ENCODE measurements around the gene CCDC191. TPM values are rescaled to one million over a fixed set of nuclear protein-coding genes. Genes with fewer than 3 reads are reported as not detected.

Gene CCDC191
- total RNA-seq, 2 experiments from 2014 or later: 2.6 to 3.0 TPM

Other genes starting within 250 kb of the CCDC191 start
- gene GRAMD1C, start 217.7 kb downstream of the CCDC191 start, total RNA-seq: under 1 TPM; 0.48 to 0.91 TPM
- gene ZDHHC23, start 108.5 kb downstream of the CCDC191 start, total RNA-seq: 1 to 10 TPM; 3.1 to 3.9 TPM
- gene QTRT2, start 211 bp upstream of the CCDC191 start, total RNA-seq: 10 to 100 TPM; 23.3 to 25.6 TPM
- gene DRD3, start 122.5 kb upstream of the CCDC191 start, total RNA-seq: not detected
- under 1 TPM; 0.28 to 0.35 TPM for gene ZNF80, start 181.1 kb upstream of the CCDC191 start, total RNA-seq
- gene TIGIT, start 237.5 kb upstream of the CCDC191 start, total RNA-seq: 10 to 100 TPM; 29.8 to 30.4 TPM

Data from activated CD4-positive, alpha-beta memory T cell treated with anti-CD3 and anti-CD28 coated beads, Interleukin-2, amount 10 ng/mL, durations not matched to agents 7 days and 5 days (primary cell).